DMS 273 (cell line): ENCODE data around the gene BRPF1.

Experiments
- DNase-seq: peaks from one replicate; lab custom pipeline; 2025; ENCODE audit not compliant: unreplicated experiment; lab: John Stamatoyannopoulos, UW

The BRPF1 gene

DNA sequence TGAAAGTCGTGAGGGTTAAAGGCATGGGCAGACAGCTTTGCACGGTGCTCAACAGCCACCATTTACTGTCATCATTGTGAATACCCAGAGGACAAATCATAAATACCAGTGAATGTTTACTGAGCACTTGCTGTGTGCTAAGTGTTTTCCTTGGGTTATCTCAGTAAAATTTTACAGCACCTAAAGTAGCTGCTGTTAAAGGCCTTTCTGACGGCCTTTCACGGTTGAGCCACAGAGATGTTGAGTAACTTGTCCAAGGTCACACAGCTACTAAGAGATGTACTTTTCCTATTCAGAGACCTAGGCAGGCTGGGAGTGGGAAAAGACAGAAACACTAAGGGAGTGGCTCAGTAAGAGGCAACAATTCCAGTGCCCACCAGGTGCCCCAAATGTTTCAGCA, 28.3 kb upstream of the BRPF1 start:
- DNase-seq: no peak

DNA sequence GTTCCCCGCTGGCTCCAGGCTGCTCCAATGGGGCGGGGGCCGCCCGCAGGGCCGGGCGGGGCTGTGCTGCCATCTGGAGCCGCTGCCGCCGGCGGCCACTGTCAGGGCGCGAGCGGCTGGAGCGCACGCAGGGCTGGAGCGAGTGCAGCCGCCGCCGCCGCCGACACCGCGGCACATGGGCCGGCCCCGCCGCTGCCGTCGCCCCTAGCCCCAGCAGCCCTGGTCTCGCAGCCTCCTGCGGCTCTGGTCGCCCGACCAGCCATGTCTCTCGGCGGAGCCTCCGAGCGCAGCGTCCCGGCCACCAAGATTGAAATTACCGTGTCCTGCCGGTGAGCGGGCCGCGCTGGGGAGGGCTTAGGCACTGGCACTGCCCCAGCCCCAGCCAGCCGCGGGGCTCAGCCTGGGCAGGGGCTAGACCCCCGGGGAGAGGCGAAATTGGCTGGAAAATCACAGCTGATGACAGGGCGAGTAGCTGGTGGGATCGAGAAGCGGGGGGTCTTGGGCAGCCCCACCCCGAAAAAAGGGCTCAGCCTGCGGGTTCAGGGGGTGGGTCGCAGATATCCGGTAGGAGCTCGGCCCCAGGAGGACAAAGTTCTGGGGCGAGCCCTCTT, 27.7 kb upstream of the BRPF1 start, which contains the start of gene CPNE9:
Gene CPNE9 (plus strand): TSS at position 98 of the 611 bp plus-strand sequence. CDS start 164 bp downstream, at position 262.
- peak; percentile 68 for DNase-seq

DNA sequence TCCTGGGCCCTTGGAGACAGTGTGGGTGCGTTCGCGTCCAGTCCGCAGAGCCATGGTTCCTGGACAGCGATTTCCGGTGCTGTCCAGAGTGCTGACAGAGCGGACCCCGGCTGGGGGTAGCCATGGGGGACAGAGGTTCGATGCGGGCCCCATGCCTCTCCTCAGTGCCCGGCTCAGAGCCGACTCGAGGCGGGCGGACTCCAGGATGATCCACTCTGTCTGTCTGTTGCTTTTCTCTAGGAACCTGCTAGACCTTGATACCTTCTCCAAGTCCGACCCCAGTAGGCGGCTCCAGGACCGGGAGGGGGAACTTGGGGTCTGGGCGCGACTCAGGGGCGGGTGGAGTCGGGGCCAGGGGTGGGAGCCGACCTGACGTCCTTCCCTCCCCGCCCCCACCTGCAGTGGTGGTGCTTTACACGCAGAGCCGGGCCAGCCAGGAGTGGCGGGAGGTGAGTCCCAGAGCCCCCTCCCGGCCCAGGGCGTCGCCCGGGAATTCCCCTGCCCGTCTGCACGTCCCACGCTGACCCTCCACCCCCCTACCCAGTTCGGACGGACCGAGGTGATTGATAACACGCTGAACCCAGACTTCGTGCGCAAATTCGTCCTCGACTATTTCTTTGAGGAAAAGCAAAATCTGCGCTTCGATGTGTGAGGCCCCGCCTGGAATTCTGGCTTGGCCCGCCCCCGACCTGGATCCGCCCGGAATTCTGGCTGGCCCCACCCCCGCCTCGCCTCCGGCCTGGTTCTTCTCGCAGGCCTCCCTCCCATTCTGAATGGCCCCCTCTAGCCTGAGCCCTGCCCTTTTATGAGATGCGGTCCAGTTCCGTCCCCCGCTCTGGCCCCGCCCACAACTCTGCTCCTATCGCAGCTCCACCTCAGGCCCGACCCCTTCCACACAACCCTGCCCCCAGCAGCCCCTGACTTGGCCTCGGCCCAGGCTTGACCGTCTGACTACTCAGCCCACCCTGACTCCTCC, 26.9 kb upstream of the BRPF1 start:
- peak; percentile 70 for DNase-seq

DNA sequence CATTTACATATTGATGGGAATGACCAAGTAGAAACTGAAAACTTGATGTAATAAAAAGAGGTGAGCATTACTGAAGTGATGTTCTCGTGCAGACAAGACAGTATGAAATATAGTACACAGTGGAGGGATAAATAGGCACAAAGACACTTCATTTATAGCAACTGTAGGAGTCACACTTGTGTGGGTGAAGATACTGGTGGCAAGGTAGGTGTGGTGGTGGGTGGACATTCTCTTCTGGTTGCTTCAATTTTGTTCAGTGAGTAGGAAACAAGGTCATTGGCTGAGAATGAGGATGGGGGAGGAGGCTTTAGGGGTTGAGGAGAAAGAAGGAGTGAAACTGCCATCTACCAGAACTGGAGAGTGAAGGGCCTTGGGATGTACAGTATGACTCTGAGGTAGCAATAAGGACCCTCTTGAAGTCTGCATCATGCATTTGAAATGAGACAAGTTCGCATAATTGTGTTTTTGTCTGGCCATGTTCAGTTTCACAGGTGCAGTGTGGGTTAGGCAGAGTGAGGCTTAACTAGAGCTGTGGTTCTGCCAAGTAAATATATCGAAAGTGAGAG, 21.3 kb upstream of the BRPF1 start:
- no peak for DNase-seq

DNA sequence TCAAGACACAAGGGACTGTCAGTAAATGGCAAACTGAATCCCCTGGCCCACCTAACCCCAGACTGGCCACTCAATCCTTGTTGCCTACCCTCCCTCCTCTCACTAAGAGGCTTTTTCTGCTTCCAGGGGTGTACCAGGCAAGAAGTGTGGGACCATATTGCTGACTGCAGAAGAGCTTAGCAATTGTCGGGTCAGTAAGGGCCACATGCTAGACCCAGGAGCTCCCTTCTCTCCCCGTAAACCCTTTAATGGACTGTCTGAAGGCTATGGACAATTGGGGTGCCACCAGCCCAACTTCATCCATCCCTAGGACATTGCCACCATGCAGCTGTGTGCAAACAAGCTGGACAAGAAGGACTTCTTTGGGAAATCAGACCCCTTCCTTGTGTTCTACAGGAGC, 19.1 kb upstream of the BRPF1 start:
- no peak for DNase-seq

DNA sequence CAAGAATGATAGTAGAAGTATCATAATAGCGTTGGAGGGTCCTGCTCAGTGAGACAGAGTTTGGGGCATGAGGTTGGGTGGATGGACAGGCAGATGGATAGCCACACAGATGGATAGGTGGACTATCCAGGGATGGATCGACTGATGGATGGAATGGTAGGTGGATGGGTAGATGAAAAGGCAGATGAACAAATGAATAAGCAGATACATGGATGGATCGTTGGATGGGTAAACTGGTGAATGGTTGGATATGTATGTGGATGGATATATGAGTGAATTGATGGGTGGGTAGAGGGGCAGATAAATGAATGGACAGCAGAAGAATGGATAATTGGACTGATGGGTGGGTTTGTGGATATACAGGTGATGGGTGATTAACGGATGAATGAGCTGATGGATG, 18.4 kb upstream of the BRPF1 start:
- DNase-seq: no peak

DNA sequence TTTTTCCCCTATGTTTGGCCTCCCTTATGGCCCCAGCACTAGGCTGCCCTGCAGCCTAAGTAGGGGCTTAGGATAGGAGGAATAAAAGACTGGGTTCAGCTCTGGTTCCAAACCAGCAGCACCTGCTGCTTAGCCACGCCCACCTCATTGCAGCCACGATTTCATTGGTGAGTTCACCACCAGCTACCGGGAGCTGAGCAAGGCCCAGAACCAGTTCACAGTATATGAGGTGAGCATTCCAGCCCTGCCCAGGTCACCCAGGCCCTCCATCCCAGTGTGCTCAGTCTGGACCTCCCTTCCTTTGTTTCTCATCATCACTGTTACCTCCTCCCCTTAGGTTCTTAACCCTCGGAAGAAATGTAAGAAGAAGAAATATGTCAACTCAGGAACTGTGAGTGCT, 16.4 kb upstream of the BRPF1 start:
- peak; percentile 36 for DNase-seq

DNA sequence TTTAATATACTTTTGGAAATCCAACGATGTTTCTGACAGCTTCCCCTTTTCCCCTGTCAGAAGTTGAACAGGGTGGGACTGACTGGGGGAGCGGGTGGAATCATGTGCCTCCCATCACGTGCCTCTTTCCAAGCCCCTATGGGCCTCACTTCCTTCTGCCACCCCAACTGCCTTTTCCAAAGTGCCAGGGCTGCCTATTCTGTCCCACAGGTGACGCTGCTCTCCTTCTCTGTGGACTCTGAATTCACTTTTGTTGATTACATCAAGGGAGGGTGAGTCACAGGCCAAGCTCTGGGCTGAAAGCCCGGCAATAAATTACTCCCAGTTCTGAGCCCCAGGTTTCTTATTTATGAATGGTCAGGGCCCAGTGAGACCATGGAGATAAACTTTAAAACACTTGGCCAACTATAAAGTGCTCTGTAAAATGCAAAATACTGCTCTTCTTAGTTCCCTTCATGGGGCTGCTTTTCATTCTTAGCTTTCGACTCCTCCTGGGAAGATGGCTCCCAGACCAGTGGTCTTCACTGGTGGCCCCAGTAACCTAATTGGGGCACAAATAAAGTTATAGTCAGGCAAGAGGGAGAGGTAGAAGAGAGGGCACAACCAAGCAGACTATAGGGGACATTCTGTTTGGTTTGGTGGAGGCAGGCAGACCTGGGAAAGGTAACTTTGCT, 15.6 kb upstream of the BRPF1 start:
- DNase-seq: peak; percentile 89

DNA sequence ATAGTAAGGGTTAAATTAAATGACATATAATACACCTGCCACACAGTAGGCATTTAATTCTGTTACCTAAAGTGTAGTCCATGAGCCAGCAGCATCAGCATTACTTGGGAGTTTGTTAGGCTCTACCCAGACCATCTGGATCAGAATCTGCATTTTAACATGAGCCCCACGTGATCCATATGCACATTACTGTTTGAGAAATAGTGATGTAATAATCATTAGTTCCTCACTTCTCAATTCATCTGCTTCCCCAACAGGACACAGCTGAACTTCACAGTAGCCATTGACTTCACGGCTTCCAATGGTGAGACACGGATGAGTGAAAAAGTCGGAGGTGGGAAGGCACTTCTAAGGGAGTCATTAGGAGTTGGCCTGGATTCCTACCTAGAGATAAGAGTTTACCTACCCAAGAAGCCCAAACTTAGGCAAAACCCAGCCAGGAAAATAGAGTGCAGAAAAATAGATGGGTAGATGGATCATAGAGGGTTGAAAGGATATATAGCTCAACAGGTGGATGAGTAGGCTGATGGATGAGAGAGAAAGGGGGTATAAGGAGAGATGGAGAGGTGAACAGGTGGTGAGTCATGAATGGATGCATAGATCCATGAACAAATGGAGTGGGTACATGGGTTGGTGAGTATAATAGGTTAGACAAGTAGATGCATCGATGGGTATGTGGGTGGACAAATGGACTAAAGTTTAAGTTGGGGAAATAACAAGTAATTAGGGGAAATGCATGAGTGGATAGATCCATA, 14.6 kb upstream of the BRPF1 start:
- DNase-seq: no peak

DNA sequence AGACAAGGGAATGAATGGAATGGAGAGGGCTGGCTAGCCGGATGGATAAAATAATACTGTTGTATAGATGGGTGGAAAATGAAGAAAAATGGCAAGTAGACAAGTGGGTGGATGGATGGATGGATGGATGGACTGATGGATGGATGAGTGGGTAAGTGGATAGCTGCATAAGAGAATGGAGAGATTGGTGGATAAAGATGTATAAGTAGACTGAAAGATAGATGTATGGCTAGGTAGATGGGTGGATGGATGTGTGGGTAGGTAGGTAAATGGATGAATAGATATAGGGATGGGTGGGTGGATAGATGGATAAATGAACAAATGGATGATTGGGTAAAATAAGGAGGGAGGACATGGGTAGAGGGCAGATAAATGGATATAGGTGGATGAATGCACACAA, 14.0 kb upstream of the BRPF1 start:
- DNase-seq: no peak

DNA sequence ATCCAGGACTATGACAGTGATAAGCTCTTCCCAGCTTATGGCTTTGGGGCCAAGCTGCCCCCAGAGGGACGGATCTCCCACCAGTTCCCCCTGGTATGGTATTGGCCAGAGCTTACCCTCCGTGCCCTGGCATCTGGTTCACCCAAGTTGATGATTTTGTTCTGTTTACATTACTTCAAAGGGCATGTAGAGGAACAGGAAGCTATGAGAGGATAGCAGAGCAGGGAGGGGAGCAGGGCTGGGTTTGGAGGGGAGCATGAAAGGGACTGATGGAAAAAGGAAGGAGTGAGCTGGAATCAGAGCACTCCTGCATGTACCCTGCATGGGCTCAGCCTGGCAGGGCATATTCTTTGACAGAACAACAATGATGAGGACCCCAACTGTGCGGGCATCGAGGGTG, 13.4 kb upstream of the BRPF1 start:
- DNase-seq: no peak

DNA sequence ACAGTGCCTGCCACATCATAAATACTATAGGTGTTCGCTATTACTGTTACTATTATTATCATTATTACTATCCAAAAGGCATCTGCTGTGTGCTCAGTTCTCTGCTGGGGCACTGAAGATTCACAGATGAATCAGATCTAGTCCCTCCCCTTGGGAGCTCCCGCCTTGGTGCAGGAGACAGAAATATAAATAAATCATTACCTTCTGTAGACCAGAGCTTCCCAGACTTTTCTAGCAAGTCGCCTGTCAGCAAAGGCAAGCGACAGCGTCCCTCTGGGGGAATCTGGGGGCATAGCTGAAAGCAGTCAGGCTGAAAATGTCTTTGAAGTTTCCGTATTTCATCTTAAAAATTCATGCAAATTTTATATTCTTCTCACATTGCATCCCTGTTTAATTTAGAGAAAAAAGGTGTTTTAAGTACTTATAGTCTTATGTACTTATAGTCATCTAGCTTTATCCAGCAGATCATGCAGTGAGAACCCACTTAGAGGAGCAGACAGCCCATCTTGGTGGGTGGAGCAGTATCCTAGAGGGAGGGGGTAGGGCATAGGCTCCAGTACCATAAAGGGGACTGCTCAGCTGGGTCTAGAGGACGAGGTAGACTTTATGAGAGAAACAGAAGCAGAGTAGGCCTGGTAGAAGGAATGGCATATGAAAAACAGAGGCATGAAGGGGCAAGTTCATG, 10.4 kb upstream of the BRPF1 start:
- DNase-seq: no peak

DNA sequence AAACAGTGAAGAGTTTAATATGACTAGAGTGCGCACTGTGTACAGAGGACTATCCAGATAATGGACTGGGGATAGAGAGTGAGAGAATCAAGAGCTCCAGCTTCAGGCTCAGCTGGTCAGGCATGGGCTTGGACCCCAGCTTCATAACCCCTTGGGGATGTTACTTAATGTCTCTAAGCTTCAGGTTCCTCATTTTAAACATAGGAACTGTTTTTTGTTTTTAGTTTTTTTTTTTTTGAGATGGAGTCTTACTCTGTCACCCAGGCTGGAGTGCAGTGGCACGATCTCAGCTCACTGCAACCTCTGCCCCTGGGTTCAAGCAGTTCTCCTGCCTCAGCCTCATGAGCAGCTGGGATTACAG, 9.9 kb upstream of the BRPF1 start:
- DNase-seq: no peak

DNA sequence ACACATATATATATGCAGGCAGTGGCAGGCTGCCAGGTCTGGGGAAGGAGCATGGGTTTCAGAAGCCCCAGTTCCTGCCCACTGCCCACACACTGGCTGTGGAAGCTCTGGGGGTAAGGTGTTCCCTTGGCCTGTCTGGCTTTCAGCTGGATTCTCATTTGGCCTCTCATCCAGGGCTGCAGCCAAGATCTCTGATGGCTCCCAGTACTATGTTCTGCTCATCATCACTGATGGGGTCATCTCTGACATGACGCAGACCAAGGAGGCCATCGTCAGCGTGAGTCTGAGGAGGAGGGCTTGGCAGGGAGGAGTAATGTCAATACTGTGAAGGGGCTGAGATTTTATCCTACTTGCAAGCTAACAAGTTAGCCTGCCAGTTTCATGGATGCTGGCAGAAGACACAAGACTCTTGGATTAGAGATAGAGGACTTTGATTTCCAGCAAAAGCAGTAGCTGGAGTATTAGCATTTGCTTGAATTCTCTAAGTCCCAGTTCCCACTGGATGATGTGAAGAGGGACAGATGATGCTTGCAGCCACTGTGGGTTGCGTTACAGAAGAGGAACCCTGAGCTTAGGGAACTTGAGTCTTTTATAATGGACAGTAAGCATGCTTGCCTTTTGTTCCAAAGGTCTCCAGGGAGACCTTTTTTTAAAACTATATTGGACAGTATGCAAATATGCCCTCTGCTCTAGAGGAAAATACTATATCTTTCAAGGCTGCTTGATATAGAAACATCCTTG, 5.6 kb upstream of the BRPF1 start:
- no peak for DNase-seq

DNA sequence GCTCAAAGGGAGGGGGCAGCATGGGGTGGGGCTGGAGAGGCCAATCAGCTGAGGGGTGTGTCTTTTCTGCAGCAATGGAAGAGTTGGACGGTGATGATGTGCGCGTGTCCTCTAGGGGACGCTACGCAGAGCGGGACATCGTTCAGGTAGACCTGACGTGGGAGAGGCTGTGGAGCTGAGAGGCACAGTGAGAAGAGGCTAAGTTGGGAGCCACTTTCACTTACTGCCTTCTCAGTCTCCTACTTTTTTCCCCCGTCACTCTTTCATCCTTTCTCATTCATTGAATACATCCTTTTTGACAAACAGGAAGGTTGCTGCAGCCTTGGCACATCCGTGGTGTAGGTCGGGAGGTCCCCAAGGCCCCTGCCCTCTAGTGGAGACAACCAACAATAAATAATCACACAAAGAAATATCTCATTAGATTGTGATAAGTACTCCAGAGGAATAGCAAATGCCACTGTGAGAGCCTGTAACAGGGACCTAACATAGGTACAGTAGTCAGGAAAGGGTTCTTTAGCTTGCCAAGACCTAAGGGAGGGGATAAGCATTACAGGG, 4.4 kb upstream of the BRPF1 start:
- peak; percentile 63 for DNase-seq

DNA sequence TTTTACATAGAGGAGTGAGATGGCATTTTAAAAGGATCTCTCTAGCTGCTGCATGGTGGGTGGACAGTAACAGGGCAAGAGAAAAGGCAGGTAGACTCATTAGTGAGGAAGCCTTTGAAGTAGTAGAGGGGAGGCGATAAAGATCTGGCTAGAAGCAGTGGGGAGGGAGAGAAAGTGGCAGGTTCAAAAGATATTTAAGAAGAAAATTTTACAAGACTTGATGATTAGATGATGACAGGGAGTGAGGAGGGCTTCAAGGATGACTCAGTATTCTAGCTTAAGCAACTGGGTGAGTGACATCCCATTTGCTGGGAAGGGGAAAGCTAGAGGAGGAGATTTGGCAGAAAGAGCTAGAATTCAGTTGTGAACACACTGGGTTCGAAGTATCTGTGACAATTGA, 3.8 kb upstream of the BRPF1 start:
- no peak for DNase-seq

DNA sequence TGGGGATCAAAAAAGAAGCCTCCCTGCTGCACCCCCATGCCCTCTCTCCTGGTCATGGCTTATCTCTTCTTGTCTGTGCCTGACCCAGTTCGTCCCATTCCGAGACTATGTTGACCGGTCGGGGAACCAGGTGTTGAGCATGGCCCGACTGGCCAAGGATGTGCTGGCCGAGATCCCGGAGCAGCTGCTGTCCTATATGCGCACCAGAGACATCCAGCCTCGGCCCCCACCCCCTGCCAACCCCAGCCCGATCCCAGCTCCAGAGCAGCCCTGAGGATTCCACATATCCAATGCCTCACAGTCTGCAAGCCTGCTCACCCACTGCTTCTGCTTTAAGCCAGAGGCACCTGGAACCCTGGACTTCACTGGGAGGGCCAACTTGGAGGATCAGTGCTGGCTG, 2.1 kb upstream of the BRPF1 start:
- DNase-seq: no peak

DNA sequence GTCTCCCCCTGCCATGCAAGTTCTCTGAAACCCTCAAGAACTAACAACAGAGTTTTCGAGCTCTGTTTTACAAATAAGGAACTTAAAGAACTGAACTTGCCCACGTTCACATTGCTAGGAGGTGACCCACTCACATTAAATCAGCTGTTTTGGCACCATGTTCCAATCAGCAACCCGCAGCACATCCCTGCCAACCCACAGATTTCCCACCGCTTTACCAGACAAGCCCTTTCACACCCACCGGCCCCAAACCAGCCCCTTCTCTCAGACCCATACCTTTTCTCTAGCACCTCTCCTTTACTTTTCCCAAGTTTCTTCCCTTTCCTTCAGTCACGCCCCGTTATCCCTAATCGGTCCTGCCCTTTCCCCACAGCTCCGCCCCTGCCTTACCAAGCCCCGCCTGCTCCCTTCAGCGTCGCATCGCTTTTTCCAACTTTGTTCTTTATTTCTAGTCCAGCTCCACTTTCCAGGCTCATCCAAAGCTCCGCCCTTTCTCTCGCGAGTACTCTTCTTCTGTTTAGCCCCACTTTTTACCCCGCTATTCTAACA, 804 bp upstream of the BRPF1 start:
- DNase-seq: peak; percentile 93
